HG03565 (cell line): ENCODE data around the gene RNF213.
"Not testable (repeated sequence)": the region's sequence is repeated elsewhere in the genome, so short reads cannot be mapped to it uniquely, and the experiment has no call there.

Experiments
- ATAC-seq: cut with Tn5 transposase; IDR thresholded peaks from one replicate; pipeline ENCODE4 v1.9.1; 2021; ENCODE audit warnings: mild to moderate bottlenecking, moderate library complexity; ENCODE audit not compliant: unreplicated experiment

The RNF213 gene

GRCh38 chr17:80291691-80292487 is 31.2 kb downstream of the RNF213 start:
- ATAC-seq: no peak

GRCh38 chr17:80292521-80292971 is 31.9 kb downstream of the RNF213 start:
- ATAC-seq: no peak

GRCh38 chr17:80294210-80294609 is 33.6 kb downstream of the RNF213 start:
- no peak for ATAC-seq

- ATAC-seq: no peak
These were observed 34.0 kb downstream of the RNF213 start for GRCh38 chr17:80294653-80295052.

GRCh38 chr17:80295146-80295545 is 34.5 kb downstream of the RNF213 start:
- no peak for ATAC-seq

GRCh38 chr17:80295559-80295958 is 34.9 kb downstream of the RNF213 start:
- no peak for ATAC-seq

GRCh38 chr17:80296221-80296620 is 35.6 kb downstream of the RNF213 start:
- ATAC-seq: no peak

GRCh38 chr17:80297996-80298560 is 37.4 kb downstream of the RNF213 start:
- no peak for ATAC-seq

GRCh38 chr17:80299350-80300100 is 38.9 kb downstream of the RNF213 start:
- not testable (repeated sequence) for ATAC-seq

GRCh38 chr17:80300756-80301155 is 40.1 kb downstream of the RNF213 start:
- not testable (repeated sequence) for ATAC-seq

GRCh38 chr17:80303824-80304223 is 43.2 kb downstream of the RNF213 start:
- ATAC-seq: no peak

- ATAC-seq: no peak
These were observed 47.5 kb downstream of the RNF213 start for GRCh38 chr17:80307994-80308691.

GRCh38 chr17:80308692-80309517 is 48.3 kb downstream of the RNF213 start:
- no peak for ATAC-seq

GRCh38 chr17:80311216-80311827 is 50.7 kb downstream of the RNF213 start:
- no peak for ATAC-seq

- no peak for ATAC-seq
These were observed 52.0 kb downstream of the RNF213 start for GRCh38 chr17:80312621-80313135.

- ATAC-seq: no peak
These were observed 52.6 kb downstream of the RNF213 start for GRCh38 chr17:80313160-80313829.

GRCh38 chr17:80313946-80314345 is 53.3 kb downstream of the RNF213 start:
- not testable (repeated sequence) for ATAC-seq

- no peak for ATAC-seq
These were observed 55.0 kb downstream of the RNF213 start for GRCh38 chr17:80315517-80316182.
